A549 treated with DMSO at 1 μM for 4 hours (cell line): Measurements from ENCODE around the gene STXBP2. TPM values are rescaled to one million over a fixed set of nuclear protein-coding genes. Genes with fewer than 3 reads are reported as not detected.

Experiments
- total RNA-seq: library from RNA; stranded (reverse); fragments of 200-300 nt; extraction: Qiagen RNA extraction; gene quantifications from 5 replicates; pipeline ENCODE4 v1.2.3, GENCODE V29; 2022; ENCODE audit warnings: low read depth

Gene STXBP2
- 36.6 to 42.0 TPM (median 39.7 TPM) in 5 replicates for total RNA-seq

GRCh38 chr19:7636691-7637373, at the start of gene STXBP2:
STXBP2 (plus strand) TSS chr19:7637110; CDS start chr19:7637150, 40 bp downstream.

GRCh38 chr19:7595466-7596133, 41.3 kb upstream of the STXBP2 start, which contains the start of gene CAMSAP3:
CAMSAP3 (plus strand) TSS chr19:7595863; CDS start chr19:7596003, 140 bp downstream.

GRCh38 chr19:7629347-7630054, 7.4 kb upstream of the STXBP2 start, which contains the start of the genes PET100 and XAB2:
PET100 (plus strand) TSS chr19:7629793; CDS start chr19:7629834, 41 bp downstream.
XAB2 (minus strand) TSS chr19:7629545; CDS start chr19:7629527, 18 bp downstream.

GRCh38 chr19:7633698-7634097, 3.2 kb upstream of the STXBP2 start, which contains the start of gene PCP2:
PCP2 (minus strand) TSS chr19:7633719; CDS start chr19:7633457, 262 bp downstream.

GRCh38 chr19:7668842-7669241, 31.9 kb downstream of the STXBP2 start, which contains the start of gene RETN:
RETN (plus strand) TSS chr19:7669049; CDS start chr19:7669327, 278 bp downstream.

GRCh38 chr19:7676854-7677253, 39.9 kb downstream of the STXBP2 start, which contains the start of gene MCEMP1:
MCEMP1 (plus strand) TSS chr19:7677090; CDS start chr19:7677121, 31 bp downstream.

GRCh38 chr19:7680606-7681339, 43.9 kb downstream of the STXBP2 start, which contains the start of gene TRAPPC5:
TRAPPC5 (plus strand) TSS chr19:7680833; CDS start chr19:7682254, 1,421 bp downstream.

Other genes starting within 250 kb of the STXBP2 start
- 1.7 to 2.3 TPM (median 1.9 TPM) in 5 replicates for gene PEX11G, start 148.1 kb upstream of the STXBP2 start, total RNA-seq
- 14.7 to 21.4 TPM (median 16.0 TPM) in 5 replicates for gene ZNF358, start 121.0 kb upstream of the STXBP2 start, total RNA-seq
- 9.9 to 15.7 TPM (median 11.8 TPM) in 5 replicates for gene MCOLN1, start 114.5 kb upstream of the STXBP2 start, total RNA-seq
- 32.5 to 42.9 TPM (median 34.6 TPM) in 5 replicates for gene PNPLA6, start 101.4 kb upstream of the STXBP2 start, total RNA-seq
- 2.5 to 4.6 TPM (median 4.1 TPM) in 5 replicates for gene CAMSAP3, start 41.2 kb upstream of the STXBP2 start, total RNA-seq
- gene XAB2, start 7.6 kb upstream of the STXBP2 start, total RNA-seq, result 22.3 to 28.5 TPM (median 25.5 TPM) in 5 replicates
- 44.0 to 65.6 TPM (median 46.6 TPM) in 5 replicates for gene PET100, start 7.3 kb upstream of the STXBP2 start, total RNA-seq
- not detected in 5 replicates for gene PCP2, start 3.4 kb upstream of the STXBP2 start, total RNA-seq
- gene RETN, start 31.9 kb downstream of the STXBP2 start, total RNA-seq, result not detected in 5 replicates
- gene MCEMP1, start 40.0 kb downstream of the STXBP2 start, total RNA-seq, result not detected in 5 replicates
- gene TRAPPC5, start 43.7 kb downstream of the STXBP2 start, total RNA-seq, result 43.8 to 95.6 TPM (median 89.8 TPM) in 5 replicates
- not detected in 5 replicates for gene FCER2, start 65.0 kb downstream of the STXBP2 start, total RNA-seq
- gene CLEC4G, start 95.0 kb downstream of the STXBP2 start, total RNA-seq, result not detected in 5 replicates
- gene CD209, start 110.4 kb downstream of the STXBP2 start, total RNA-seq, result not detected in 5 replicates
- 0.06 TPM in 1 of 5 replicates, not detected in the others for gene CLEC4M, start 126.1 kb downstream of the STXBP2 start, total RNA-seq
- 1.3 to 1.7 TPM (median 1.5 TPM) in 5 replicates for gene EVI5L, start 193.1 kb downstream of the STXBP2 start, total RNA-seq
- 0.20 to 0.48 TPM (median 0.34 TPM) in 5 replicates for gene PRR36, start 237.3 kb downstream of the STXBP2 start, total RNA-seq